ENCODE results near the gene RAMACL.
"Not testable (repeated sequence)": the region's sequence is repeated elsewhere in the genome, so short reads cannot be mapped to it uniquely, and the experiment has no call there.

Gene RAMACL

DNA sequence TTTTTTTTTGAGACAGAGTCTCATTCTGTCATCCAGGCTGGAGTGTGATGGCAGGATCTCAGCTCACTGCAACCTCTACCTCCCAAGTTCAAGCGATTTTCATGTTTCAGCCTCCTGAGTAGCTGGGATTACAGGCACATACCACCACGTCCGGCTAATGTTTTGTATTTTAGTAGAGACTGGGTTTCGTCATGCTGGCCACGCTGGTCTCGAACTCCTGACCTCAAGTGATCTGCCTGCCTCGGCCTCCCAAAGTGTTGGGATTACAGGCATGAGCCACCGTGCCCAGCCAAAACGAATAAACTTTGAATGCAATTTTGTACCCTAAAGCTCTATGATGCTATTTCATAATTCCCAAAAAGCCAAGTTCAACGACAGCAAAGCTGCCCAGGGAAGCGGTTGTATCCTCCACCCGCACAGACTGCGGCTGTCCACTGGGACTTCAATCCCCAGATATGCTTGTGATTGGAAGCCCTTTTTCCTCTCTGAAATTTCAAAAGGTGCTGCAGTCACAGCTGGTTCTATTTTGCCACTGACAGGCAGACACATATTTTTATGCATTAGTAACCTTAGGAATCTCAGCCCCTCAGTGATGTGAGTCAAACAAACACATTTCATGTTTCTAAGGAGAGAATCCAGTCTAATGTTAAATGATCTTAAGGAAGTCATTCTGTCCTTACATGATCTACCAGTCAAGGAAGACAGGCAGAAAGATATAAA, 8.7 kb upstream of the RAMACL start:
- no peak for DNase-seq

DNA sequence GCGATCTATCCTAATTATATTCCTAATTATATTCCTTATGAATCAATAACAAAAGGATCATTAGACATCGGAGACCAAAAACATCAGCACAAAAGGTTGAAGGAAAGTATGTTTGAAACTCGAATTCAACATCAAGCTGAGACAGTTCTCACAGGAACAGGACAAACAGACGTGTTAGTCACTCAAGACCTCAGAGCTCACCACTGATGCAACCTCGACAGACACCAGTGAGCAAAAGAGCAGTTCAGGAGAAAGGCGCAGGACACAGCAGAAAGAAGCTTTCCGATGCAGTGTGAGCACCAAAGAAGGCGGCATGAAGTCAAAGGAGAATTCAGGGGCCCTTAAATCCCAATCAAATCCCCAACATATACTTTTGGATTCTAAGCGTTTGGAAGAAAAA, 6.3 kb upstream of the RAMACL start:
- DNase-seq = no peak

DNA sequence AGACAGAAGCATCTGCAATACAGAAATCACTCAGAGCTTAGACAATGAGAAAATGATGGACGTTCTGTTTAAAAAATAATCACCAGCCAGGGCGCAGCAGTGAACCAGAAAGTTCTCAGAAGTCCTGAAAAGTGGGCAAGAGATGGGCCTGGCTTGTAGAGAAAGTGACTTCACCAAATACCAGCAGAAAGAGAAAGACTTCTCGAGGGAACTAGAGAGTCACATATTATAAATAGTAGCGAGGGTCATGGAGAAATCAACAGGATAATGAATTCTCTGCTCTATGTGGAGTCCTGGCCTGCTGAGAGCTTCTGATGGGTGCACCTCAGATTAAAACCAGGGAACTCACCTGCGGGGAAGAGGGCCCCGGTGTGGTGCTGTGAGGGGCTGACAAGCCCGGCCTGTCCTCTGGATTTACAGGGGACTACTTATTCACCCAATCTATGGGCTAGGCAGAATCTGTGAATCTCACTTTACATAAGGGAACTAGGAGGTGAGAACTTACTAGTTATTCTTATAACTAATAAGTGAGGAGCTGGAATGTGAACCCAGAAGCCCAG, 5.6 kb upstream of the RAMACL start:
- no peak for DNase-seq

DNA sequence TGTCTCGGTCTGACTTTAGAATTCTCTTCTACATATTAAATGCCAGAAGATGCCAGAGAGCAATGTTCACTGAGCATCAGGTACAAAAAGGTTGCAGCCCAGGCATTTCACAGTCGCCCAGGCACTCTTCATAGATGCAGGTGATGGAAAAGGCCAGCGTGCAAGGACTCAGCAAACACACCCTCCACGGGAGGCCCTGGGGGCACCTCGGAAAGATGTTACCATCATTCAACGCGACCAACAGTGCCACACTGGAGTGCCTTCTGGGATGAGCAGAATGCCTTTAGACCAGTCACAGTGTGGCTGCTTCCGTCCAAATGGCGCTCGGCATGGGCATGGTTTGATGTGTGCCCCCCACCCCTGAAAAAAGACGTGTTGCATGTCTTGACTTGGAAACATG, 4.5 kb upstream of the RAMACL start:
- no peak for DNase-seq

DNA sequence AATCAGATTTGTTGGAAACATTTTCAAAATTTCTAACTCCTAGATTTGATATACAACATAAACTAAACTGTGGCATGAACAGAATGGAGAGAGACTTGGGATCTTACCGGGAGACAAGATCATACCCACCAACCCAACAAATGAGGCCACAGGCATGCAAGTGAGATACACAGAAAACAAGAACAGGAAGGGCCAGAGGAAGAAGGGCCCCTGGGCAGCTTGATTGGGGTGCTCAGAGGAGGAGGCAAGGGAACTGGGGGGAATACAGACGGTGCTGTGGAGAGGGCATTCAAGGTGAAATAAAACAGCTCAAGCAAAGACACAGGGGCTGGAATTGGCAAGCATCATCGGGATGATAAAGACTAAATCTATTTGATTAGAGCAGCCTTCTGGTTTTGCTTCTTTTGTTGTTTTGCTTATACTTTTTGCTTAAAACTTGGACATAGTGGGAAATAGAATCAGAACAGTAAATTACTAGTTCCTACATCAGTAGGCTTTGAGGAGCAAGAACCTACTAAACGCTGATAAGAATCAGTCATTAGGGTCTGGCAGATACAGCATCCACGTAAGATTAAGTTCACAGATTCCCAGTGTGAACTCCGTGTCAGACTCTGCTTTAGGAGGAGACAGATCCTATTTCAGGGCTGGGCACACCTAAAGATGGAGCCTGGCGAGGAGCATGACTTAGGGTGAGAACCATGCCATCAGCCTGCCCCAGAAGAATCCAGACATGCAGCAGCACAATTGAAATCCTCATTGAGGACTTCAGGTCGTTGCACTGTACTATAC, 3.5 kb upstream of the RAMACL start:
- no peak for DNase-seq

DNA sequence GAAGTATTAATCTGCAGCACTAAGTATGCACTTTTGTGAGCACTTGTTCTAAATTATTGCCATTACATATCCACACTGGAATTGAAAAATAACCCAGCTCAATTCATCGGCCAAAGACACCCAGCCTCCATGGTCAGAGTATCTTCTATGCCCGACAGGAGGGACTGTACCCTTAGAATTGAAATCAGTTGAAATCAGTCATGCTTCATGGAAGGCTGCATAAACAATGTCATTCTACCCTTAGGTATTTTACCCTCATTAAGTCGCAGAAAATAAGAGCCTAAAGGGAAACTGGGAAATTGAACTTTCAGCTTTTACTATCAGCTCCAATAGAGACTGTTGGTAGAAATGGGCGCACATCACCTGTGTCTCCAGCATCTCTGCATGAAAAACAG, 2.9 kb upstream of the RAMACL start:
- no peak for DNase-seq

DNA sequence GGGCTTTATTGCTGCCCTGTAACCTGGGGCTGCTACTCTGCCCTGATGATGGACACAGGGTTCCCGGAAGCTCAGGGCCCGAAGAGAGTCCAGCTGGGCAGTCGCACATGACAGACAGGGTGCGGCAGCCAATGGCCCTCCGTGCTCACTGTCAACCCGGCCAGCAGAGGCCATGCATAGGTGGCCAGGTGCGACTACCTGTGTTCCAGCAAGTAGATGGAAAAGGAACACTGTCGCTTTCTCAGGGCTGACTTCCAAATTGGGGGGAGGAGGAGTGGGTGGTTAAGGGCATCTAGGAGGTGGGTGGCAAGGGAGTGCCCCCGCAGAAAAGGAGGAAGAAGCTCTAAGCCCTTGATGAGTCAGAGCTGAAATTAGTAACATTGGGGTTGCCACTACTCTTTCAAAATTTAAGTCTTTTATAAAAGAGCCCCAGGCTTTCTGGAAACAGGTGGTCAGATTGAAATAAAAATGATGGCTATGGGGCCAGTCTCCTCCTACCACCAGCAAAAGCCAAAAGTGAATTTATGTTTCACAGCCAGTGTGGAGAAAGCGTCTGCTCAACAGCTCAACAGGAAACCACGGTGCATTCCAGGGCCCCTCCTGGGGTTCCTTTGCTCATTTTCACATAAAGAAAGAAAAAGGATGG, 2.3 kb upstream of the RAMACL start:
- DNase-seq = no peak

DNA sequence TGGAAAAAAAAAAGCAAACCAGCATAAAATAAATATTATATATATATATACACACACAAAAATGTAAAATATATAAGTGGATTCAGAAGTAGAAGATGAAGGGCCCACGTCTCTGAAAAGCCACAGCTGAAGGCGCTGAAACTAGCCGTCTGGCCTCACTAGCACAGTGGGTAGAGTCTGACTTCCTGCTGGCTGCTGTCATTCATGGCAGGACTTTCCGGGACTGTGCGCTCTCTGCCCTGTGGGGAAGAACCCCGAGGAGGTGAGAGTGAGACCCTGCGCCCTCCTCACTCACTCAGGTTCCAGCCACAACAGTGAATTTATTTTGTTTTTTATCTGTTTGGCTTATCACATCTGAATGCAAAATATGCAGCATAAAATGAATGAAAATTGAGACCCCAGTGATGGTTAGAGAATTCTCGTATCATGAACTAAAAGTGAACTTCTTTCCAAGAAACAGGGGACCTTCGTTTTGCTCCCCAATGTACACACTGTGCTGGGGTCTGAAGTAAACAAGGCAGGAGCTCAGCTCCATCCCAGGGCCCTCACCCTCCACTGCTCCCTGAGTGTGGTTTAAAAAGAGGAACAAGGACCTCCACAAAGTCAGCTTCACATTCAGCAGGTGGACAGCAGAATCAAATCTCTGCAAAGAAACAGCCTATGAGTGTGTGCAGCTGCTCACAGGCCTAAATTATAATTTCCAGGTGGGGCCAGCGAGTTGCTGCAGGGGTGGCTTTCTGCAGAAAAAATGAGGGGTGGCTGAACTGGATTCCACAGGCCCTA, 1.3 kb upstream of the RAMACL start:
- DNase-seq = no peak

DNA sequence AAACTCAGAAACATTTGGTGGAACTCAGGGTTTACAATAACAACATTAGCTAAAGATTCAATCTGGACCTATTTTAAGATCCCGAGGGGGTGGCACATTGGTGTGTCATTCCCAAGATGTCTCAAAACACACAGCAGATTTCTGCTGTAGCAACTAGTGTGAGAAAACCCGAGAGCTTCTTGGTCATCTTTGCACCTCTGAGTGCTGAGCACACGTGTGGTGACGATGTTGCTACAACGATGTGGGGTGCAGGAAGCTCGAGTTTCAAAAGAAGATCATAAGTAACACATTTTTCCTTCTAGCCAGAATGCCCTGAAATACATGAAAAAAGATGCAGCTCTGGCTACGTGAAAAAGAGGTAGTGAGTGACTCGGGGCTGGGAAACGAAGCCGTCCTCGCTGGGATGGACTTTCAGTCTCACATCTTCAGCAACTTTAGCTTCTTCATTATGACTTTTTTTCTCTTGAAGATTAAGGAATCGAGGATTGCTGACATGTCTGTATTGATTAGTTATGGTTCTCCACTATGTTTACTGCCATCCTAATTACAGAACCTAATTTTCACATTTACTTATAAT, 1.5 kb downstream of the RAMACL start:
- DNase-seq = no peak

DNA sequence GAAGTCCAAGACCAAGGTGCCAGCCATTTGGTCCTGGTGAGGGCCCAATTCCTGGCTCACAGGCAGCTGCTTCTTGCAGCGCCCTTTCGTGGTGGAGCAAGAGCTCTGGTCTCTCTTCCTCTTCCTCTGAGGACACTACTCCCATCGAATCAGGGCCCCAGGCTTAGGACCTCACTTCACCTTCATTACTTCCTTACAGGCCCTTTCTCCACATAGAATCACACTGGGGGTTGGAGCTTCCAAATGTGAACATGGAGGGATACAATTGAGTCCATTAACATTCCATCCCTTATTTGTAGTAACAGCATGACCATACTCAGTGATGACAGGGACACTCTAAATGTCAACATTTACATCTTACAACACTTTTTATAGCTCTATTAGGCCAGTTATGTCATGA, 2.3 kb downstream of the RAMACL start:
- no peak for DNase-seq

DNA sequence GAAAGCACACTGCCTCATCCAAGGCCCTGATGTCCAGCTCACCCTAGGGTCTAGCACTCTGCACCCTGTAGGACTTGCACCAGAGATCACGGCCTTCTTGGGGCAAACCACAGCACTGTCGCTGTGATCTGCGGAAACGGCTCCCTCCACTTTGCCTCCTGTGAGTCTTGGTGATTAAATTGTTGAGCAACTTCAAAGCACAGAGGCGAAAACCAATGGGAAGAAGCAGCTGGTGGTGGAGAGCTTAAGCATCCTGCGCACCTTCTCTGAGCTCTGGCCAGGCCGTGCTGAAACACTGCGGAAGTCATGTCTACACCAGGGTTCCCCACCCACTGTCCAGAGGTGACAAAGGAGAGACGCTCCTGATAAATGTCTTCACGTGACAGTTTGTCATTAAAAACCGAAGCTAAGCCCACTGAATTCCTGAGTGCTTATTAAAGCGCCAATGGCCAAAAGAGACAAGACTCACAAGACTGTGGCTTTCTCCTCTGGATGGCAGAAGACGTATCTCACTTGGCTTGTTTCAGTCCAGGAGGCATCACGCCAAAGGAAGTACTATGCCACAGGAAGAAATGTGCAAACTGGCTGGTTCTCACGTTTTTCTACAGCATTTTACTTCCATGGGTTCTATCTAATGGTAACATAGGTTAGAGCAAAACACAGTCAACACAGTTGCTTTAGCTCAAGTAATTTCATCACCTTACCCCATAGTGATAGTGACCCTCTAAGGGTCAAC, 3.1 kb downstream of the RAMACL start:
- DNase-seq = no peak

DNA sequence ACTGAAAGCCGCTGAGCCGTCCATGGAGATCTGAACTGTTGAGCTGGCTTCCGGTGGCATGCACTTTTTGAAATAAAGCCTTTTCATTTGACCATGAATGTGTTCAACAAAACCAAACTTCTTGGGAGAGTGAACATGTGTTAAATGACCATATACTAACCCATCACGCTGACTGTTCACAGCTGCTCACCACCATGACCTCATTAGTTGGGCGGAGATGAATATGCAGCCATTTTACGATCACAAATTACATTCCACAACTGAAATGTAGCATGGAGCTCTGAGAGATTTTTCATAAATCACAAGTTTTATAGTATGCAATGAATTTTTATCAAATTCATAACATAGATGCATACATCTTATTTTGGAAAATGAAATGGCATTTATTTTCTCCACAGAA, 4.2 kb downstream of the RAMACL start:
- DNase-seq = no peak

DNA sequence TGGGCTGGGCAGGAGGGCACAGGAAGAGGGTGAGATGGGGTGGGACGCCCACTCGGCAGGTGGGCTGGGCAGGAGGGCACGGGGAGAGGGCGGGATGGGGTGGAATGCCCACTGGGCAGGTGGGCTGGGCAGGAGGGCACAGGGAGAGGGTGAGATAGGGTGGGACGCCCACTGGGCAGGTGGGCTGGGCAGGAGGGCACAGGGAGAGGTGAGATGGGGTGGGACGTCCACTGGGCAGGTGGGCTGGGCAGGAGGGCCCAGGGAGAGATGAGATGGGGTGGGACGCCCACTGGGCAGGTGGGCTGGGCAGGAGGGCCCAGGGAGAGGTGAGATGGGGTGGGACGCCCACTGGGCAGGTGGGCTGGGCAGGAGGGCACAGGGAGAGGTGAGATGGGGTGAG, 4.7 kb downstream of the RAMACL start:
- not testable (repeated sequence) for DNase-seq

DNA sequence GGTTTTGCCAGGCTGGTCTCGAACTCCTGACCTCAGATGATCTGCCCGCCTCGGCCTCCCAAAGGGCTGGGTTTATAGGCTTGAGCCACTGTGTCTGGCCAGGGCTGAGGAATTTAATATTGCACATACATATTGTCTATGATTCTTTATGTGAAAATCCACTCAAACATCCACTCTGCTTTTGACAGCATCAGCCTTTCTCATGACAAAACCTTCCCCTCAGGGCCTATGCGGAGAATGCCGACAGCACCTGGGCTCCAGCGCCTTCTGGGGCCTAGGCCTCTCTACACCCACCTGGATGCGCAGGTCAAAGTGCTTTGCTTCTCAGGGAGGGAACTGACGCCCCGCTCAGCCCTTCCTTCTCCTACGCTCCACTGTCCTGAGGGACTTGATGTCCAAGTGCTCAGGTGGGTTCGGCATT, 5.4 kb downstream of the RAMACL start:
- no peak for DNase-seq

DNA sequence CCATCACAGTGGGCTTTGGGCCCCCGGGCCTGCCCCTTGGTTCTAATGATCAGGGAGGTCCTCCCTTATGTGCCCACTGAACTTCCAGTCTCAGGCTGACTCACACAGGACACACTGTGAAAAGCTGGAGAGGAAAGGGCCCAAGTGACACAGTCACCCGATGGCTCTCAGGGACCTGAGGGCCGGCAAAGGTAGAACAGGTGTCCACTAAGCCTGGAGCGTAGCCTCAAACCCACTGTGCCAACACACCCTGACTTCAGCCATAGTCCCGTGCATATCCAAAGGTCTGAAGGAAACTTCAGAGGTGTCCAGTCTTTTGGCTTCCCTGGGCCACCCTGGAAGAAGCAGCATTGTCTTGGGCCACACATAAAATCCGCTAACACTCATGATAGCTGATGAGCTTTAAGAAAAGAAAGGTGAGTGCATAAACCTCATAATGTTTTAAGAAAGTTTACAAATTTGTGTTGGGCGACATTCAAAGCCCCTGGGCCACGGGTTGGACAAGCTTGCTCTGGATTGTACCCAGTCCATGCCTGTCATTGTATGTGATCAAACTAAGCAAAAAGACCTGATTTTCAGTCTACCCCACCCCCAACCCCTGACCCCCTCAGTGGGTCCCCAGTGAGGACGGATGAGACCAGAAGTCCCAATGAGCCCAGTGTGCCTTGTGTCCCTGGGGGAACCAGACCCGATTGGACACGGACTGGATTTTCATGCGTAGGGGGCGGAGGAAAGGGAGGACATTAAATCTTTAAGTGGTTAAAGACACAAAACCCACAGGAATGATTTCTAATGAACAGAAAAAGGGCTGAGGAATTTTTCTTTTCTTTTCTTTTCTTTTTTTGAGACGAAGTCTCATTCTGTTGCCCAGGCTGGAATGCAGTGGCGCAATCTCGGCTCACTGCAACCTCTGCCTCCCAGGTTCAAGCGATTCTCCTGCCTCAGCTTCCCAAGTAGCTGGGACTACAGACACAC, 6.1 kb downstream of the RAMACL start:
- no peak for DNase-seq

DNA sequence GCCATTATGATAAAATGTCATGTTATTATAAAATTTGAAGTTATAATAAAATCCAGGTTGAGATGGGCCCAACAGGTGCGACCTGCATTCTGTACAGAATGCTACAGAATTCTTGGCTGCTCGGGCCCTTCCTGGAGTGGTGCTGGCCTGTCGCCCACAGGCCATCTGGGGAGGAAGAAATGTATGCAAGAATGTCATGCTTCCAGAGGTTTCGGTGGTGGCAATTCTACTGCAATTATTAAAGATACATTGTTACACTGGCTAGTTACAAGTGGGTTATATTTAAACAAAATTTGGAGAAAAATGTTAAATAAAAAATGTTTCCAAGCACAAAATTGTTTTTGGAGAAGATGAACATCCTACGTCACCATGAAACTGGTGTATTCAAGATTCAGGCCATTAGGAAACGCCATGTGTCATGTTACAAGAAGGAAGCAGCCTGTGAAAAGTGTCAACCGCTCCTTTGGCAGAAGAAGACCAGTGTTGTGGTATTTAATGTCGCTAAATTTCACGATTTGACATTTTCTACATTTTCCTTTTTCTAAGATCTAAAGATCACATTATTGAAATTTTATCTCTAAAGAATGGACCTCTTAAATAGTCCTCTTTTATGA, 7.1 kb downstream of the RAMACL start:
- no peak for DNase-seq

DNA sequence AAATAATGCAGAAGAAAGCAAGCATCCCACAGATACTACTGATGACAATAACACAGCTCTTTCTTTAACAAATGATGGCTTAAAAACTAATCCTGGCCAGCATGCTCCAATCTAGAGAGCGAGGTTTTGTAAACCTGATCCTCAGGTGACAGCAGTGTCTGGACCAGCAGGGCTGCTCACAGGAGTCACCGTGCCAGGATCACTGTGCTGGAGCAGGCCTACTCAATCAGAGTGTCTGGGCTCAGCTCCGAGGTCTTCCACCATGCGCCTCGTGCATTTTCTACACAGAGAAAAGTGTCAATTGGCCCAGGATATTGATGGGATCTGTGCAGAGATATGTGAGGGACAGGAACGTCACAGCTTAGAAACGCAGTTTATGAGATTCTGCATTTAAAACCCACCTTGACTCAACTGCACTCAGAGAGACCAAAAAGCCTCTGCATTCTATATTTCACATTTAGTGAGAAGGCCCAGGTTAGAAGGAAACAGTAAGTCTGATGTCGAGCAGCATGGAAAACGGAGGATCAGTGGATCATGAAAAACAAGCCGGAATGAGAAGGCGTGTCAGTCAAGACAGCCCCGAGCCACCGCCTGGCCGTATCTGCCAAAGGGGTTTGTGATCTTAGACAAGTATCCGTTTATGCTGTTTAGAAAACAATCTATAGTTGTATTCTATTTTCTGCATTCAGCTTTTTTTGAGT, 7.8 kb downstream of the RAMACL start:
- DNase-seq = no peak

DNA sequence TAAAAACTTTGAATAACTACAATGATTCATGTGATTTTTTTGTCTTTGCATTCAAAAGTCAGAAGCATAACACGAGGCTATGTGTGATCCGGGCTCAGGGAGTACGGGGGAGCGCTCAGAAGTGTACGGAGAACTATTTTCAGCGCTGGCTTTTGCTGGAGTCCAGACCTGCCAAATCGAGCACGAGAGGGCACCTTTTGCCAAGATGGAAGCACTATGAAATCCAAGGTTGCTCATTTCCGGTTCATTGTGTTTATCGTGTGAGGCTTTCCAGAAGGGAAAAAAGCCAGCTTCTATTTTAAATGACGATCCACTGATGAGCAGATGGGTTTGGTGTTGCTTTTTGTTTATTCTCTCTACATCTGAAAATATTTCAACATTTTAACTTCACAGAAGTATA, 11.3 kb downstream of the RAMACL start:
- DNase-seq = no peak

DNA sequence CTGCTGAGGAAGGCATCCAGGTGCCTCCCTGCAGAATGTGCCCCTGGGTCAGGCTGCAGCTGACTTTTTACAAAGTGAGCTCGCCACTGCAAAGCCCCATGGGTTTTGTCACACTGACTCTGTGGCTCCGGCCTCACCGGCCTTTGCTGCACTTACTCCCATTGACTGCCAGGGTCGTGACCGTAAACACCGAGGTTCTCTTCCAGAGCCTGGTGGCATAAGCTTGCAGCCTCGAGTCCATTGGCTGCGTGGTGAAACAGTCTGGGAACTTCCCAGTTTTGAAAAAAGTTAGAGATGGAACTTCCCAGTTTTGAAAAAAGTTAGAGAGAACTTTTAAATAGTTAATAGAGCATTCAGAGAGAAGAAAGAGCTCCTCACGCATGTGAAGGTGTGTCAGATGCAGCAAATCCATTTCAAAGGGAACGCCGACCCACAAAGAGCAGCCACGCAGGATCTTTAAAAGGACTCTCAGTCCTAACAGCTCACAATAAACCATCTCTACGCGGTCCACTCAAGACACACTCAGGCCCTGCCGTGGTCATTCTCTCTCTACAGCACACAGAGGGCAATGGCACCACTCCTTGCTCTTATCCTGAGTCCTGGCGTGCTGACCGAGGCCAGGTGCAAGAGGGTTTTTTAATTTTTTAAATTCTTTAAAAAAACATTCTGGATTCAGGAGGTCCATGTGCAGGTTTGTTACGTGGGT, 12.8 kb downstream of the RAMACL start:
- DNase-seq = no peak
